Activated B cell treated with CpG ODN at 0.5 μM for 24 hours (primary cell): ENCODE results near the gene AP4B1. TPM values are rescaled to one million over a fixed set of nuclear protein-coding genes. Genes with fewer than 3 reads are reported as not detected.

ENCODE experiments used
- ATAC-seq: fragments of 200-7000 bp; cut with Tn5 transposase; one replicate; pipeline ENCODE4 v1.10.0; 2021; ENCODE audit warnings: low read depth, mild to moderate bottlenecking, moderate library complexity
- CTCF ChIA-PET: fragments of 350-600 bp; sonication (Branson Sonifier 250); formaldehyde crosslinking; loops from one replicate; lab custom pipeline; 2021; ENCODE audit warnings: antibody characterized with exemption; lab: Charles Lee
- POLR2A ChIA-PET: fragments of 350-600 bp; sonication (Branson Sonifier 250); formaldehyde crosslinking; loops from one replicate; lab custom pipeline; 2021; ENCODE audit warnings: antibody characterized with exemption; lab: Charles Lee
- DNase-seq: peaks from one replicate; pipeline ENCODE4 v3.0.0; 2022
- H3K27ac Mint-ChIP-seq: one replicate; pipeline ENCODE4 v1.8.0; 2020; ENCODE audit warnings: mixed read lengths
- H3K27me3 Mint-ChIP-seq: one replicate; pipeline ENCODE4 v1.8.0; 2021; ENCODE audit warnings: mixed read lengths
- H3K36me3 Mint-ChIP-seq: one replicate; pipeline ENCODE4 v1.8.0; 2021; ENCODE audit warnings: low read depth, mixed read lengths
- H3K4me1 Mint-ChIP-seq: one replicate; pipeline ENCODE4 v1.8.0; 2021; ENCODE audit warnings: mixed read lengths
- H3K4me3 Mint-ChIP-seq: one replicate; pipeline ENCODE4 v1.8.0; 2020; ENCODE audit warnings: mild to moderate bottlenecking, mixed read lengths
- H3K9me3 Mint-ChIP-seq: one replicate; pipeline ENCODE4 v1.8.0; 2020; ENCODE audit warnings: mixed read lengths
- CTCF ChIP-seq: fragments of 200-600 bp; IDR thresholded peaks from one replicate; pipeline ENCODE4 v1.8.0; 2022; ENCODE audit warnings: antibody characterized with exemption, mild to moderate bottlenecking
- intact Hi-C: fragments of 100-400 bp; cut with micrococcal nuclease; formaldehyde crosslinking; loops from one replicate; pipeline ENCODE4 v1.15.1; 2024
- total RNA-seq: library from RNA; stranded (reverse); gene quantifications from 2 replicates; pipeline ENCODE4 v1.2.3, GENCODE V29; 2022

The AP4B1 gene
- total RNA-seq, 1 donor from 2014 or later = 69.9 TPM

- Mint-ChIP-seq H3K4me1 (peaks cover 43% of the 10 kb centered on the region), H3K27me3 (no peaks in the 10 kb centered on the region), H3K27ac (peak overlapping the region; percentile 99), H3K36me3 (peaks cover 14% of the 10 kb centered on the region), H3K4me3 (peak overlapping the region; percentile 99), H3K9me3 (no peaks in the 10 kb centered on the region)
- ChIA-PET POLR2A (interaction anchor here (0.6 to 4.5 kb wide), 12 partner anchors 10 to 855 kb away, joined by 3 to 127 read pairs (median 6); partner anchors contain the start of genes AP4B1, DCLRE1B, LRIG2 and PHTF1), CTCF (interaction anchor here (1.3 to 5.5 kb wide), 3 partner anchors 21 to 93 kb away, joined by 5 to 43 read pairs (median 40); partner anchors contain the start of genes AP4B1 and DCLRE1B)
- ATAC-seq = no peak
- no peak for TF ChIP-seq CTCF
- intact Hi-C loops = loop anchor here (2.0 to 10.0 kb wide), 4 partner anchors 20 to 1214 kb away; partner anchors contain the start of genes LRIG2, NRAS and PPM1J
- no peak for DNase-seq
Observed at GRCh38 chr1:113928187-113928930, 23.8 kb upstream of the AP4B1 start.

GRCh38 chr1:113924473-113924872, 19.9 kb upstream of the AP4B1 start:
- intact Hi-C loops = loop anchor here (10.0 kb wide), 1 partner anchor 1210 kb away; the partner anchor contains the start of gene PPM1J
- H3K27ac Mint-ChIP-seq = no peak overlapping the region
- no peak for TF ChIP-seq CTCF
- peaks cover 7% of the 10 kb centered on the region for H3K36me3 Mint-ChIP-seq
- CTCF ChIA-PET = no interaction called here
- no peak overlapping the region for H3K4me3 Mint-ChIP-seq
- no peaks in the 10 kb centered on the region for H3K9me3 Mint-ChIP-seq
- ATAC-seq = no peak
- no peaks in the 10 kb centered on the region for H3K27me3 Mint-ChIP-seq
- no peak for DNase-seq
- POLR2A ChIA-PET = no interaction called here
- H3K4me1 Mint-ChIP-seq = peaks cover 14% of the 10 kb centered on the region

- H3K36me3 Mint-ChIP-seq = no peaks in the 10 kb centered on the region
Observed at GRCh38 chr1:113922957-113923356, 18.4 kb upstream of the AP4B1 start.

GRCh38 chr1:113918243-113918642, 13.6 kb upstream of the AP4B1 start:
- DNase-seq (no peak), ATAC-seq (no peak)
- Mint-ChIP-seq H3K9me3 (no peaks in the 10 kb centered on the region), H3K36me3 (no peaks in the 10 kb centered on the region), H3K27ac (no peak overlapping the region), H3K4me1 (no peaks in the 10 kb centered on the region), H3K27me3 (no peaks in the 10 kb centered on the region), H3K4me3 (no peak overlapping the region)
- intact Hi-C loops = no loop called here
- TF ChIP-seq CTCF = no peak
- POLR2A ChIA-PET = no interaction called here
- CTCF ChIA-PET = no interaction called here

More at GRCh38 chr1:113922957-113923356, 18.4 kb upstream of the AP4B1 start:
- no peaks in the 10 kb centered on the region for H3K9me3 Mint-ChIP-seq
- H3K4me1 Mint-ChIP-seq = peaks cover 4% of the 10 kb centered on the region
- ATAC-seq (no peak), DNase-seq (no peak)
- POLR2A ChIA-PET = no interaction called here
- intact Hi-C loops = loop anchor here (10.0 kb wide), 1 partner anchor 1208 kb away; the partner anchor contains the start of gene PPM1J
- H3K27ac Mint-ChIP-seq = no peak overlapping the region
- CTCF ChIA-PET = no interaction called here
- no peak overlapping the region for H3K4me3 Mint-ChIP-seq
- no peak for TF ChIP-seq CTCF
- H3K27me3 Mint-ChIP-seq = no peaks in the 10 kb centered on the region

- DNase-seq = no peak
- Mint-ChIP-seq H3K27me3 (no peaks in the 10 kb centered on the region), H3K9me3 (no peaks in the 10 kb centered on the region), H3K27ac (no peak overlapping the region), H3K4me1 (no peaks in the 10 kb centered on the region), H3K36me3 (peaks cover under 1% of the 10 kb centered on the region), H3K4me3 (no peak overlapping the region)
- intact Hi-C loops = no loop called here
- POLR2A ChIA-PET = no interaction called here
- CTCF ChIA-PET = no interaction called here
- TF ChIP-seq CTCF = no peak
- no peak for ATAC-seq
Observed at GRCh38 chr1:113917400-113918082, 12.9 kb upstream of the AP4B1 start.
